ENCODE data around the gene MCC.
A peak's percentile ranks its signal among the peaks of the same experiment; 100 is the strongest.

The MCC gene

DNA sequence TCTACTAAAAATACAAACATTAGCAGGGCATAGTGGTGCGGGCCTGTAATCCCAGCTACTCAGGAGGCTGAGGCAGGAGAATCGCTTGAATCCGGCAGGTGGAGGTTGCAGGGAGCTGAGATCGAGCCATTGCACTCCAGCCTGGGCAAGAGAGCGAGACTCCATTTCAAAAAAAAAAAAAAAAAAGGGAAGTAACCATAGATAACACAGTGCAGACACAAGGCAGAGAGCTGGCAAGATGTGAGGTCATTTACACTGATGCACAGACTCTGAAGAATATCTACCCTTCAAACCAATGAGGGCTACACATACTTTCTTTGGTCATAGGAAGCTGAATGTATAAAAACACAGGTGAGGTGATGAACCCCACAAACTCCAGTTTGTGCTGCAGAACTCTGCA, 379.8 kb downstream of the MCC start:
- DNase-seq (ENCODE audit: low read depth), result no peak

- no peak for DNase-seq (ENCODE audit: low read depth)
Observed at GRCh38 chr5:113106821-113107220, 381.4 kb downstream of the MCC start.

DNA sequence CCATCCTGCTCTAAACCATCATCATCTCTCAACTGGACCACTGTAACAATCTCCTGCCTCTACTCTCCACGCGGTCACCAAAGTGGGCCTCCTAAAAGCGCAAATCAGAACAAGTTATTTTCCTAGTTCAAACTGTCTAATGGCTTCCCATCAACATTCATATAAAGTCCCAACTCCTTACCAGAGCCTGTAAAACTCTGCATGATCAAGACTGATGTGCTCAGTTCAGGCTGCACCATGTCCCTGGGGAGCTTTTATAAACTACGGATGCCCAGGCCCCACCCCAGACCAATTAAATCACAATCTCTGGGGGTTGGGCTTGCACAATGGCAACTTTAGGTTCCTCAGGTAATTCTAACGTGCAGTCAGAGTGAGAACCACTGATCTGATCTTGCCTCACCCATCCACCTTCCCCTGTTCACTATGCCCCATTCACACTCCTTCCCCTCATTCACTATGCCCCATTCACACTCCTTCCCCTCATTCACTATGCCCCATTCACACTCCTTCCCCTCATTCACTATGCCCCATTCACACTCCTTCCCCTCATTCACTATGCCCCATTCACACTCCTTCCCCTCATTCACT, 382.5 kb downstream of the MCC start:
- no peak for DNase-seq (ENCODE audit: low read depth)

DNA sequence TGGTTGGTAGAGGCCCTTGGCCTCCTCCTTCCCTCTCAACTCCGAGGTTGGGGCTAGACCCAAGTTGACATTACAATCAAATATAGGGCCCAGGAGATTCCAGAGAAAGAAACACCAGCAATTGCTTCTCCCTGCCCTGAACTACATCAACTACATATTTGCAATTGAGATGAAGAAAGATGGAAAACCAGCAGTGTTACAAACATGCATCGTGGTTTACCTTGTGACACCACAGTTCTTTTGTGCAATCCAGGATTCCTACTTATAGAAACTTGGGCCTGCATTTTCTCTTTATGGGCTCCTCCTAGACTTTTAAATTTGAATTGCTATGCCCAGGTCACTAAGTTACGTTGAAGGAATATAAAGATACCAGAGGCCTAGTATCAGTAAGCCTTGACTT, 384.9 kb downstream of the MCC start:
- DNase-seq (ENCODE audit: low read depth), result peak; percentile 59

- no peak for DNase-seq (ENCODE audit: low read depth)
Observed at GRCh38 chr5:113102121-113102531, 386.1 kb downstream of the MCC start.

DNA sequence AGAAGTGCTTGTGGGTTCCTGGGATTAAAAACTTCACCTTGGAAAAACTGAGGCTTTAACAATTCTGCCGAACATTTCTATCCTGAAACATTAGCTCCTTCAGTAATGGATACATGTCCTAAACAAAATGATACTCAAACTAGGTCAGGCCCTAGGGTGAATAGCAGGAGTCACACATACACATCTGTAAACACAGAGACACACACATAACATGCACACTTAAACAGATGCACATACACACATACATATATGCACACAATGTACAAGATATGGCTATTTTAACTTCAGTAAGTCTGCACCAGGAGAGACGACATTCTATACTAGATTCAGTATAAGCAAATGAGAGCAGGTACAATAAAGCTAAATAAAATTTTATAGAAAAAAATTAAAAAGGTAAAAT, 387.3 kb downstream of the MCC start:
- no peak for DNase-seq (ENCODE audit: low read depth)

- peak; percentile 63 for DNase-seq (ENCODE audit: low read depth)
Observed at GRCh38 chr5:113099822-113100221, 388.4 kb downstream of the MCC start.

GRCh38 chr5:113098378-113098777, 389.9 kb downstream of the MCC start:
- DNase-seq (ENCODE audit: low read depth), result no peak

GRCh38 chr5:113095831-113096230, 392.4 kb downstream of the MCC start:
- no peak for DNase-seq (ENCODE audit: low read depth)

- no peak for DNase-seq (ENCODE audit: low read depth)
Observed at GRCh38 chr5:113093558-113093957, 394.7 kb downstream of the MCC start.

DNA sequence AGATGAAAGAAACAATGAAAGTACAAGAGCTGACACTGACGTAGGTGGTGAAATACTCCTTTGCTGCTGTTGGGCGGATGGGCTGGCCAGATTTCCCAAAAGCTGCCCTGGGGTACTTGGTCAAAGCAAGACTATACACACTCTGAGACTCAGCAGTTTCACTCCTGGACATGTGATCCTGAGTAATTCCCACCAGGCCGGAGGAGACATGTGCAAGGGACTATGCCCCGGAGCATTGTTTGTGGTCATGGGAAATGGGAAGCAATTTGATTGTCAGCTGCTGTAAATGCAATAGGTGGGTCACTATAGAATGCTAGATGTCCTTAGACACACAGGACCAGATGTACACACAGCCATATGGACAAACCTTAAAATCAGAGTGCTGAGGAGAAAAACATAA, 395.6 kb downstream of the MCC start:
- DNase-seq (ENCODE audit: low read depth), result no peak

- peak; percentile 29 for DNase-seq (ENCODE audit: low read depth)
Observed at GRCh38 chr5:113091622-113092021, 396.6 kb downstream of the MCC start.

DNA sequence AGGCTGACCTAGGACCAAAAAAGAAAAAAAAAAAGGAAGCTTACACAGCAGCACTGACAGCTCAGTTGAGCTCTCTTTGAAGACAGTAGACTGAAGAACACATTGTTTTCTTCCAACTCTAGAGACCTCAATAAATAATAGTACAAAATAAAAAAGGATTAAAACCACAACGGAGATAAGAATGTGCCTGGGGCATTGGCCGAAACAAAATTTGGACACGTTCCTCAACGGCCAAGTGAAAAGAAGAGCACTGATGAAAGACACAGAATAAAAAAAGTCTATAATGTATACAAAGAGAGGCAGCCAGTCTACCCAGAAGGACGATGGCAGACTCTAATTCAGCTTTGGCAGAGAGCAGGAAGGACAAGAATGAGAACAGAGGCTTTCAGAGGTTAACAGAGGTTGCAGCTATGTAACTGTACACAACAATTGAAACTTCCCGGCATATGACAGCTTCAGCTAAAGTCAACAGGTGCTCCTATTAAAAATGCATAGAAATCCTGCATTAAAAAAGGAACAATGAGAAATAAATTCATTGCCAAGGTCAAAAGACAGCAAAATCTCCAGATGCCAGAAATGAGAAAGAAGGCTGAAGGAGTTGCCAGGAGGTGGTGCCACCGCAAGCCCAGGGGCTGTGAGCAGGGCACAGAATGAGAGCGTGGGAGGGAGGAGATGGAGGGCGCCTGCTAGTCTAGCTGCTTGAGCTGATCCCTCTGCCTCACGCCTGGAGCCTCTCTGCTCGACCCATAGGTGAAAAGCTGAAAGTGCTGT, 397.7 kb downstream of the MCC start:
- no peak for DNase-seq (ENCODE audit: low read depth)

DNA sequence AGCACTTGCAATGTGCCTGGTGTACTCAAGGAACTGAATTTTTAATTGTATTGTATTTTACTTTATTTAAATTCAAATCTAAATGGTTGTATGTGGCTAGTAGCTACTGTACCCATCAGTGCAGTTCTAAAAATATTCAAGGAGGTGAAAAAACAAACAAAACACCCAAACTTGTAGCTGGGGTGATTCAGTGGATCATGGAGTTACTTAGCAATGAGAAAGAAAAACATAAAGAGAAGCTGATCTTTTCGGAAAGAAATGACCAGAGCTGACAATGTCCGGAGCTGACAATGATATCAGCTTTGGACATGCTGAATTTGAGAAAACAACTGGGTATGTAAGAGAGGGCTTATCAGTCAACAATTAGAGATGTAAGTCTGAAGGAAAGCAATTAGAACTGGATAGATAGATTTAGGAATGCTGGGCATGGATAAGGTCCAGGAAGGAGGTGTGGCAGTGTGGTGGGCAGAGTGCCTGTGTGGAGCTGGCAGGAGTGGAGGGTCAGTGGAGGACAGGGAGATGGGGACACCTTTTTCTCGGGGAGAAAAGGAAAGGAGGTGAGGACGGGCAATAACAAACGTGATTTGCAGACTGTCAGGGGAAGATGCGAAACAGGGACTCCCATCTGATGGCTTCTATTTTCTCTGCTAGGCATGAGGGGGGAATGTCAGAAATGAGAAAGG, 398.5 kb downstream of the MCC start:
- no peak for DNase-seq (ENCODE audit: low read depth)

DNA sequence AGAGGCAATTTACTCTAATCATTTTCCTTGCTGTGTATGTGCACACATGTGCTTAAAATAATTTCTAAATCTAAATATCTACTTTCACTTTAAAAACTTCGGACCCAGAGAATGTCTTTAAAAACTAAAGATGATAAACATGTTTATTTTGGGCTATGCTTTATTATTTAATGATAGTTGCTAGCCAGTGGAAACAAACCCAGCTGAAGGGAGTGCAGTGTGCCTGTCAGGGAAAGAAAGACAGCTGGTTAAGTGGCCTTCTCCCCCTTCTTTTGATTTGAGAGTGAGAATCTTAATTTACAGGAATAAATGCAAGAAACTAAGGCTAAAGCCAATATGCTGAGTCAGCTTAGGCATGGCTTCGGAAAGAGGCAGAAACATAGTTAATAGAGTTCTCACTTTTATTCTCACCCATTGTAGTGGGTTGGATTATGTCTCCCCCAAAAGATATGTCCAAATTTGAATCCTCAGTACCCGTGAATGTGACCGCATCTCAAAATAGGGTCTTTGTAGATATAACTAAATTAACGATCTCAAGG, 400.2 kb downstream of the MCC start:
- DNase-seq (ENCODE audit: low read depth), result no peak

DNA sequence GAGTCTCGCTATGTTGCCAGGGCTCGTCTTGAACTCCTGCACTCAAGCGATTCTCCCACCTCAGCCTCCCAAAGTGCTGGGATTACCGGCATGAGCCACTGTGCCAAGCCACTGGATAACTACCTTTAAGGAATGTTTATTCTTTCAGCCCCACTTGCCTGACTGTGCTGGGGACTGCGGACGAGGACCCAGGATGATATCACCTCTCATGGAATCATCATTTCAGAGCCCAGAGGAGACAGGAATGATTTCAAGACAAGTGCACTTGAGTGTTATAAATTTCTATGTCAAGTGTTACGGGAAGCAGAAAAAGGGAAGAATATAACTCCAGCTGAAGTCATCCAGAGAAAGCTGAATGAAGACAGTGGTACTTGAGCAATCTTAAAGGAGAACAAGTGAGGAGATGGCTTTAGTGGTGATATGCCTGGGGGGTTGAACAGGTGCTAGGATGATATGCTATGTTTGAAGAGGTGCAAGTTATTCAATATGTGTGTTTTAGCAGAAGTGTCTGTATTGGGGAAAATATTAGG, 402.3 kb downstream of the MCC start:
- DNase-seq (ENCODE audit: low read depth), result no peak

GRCh38 chr5:113085084-113085414, 403.2 kb downstream of the MCC start:
- no peak for DNase-seq (ENCODE audit: low read depth)

- no peak for DNase-seq (ENCODE audit: low read depth)
Observed at GRCh38 chr5:113084402-113085083, 403.7 kb downstream of the MCC start.

GRCh38 chr5:113083481-113083880, 404.8 kb downstream of the MCC start:
- DNase-seq (ENCODE audit: low read depth), result no peak

DNA sequence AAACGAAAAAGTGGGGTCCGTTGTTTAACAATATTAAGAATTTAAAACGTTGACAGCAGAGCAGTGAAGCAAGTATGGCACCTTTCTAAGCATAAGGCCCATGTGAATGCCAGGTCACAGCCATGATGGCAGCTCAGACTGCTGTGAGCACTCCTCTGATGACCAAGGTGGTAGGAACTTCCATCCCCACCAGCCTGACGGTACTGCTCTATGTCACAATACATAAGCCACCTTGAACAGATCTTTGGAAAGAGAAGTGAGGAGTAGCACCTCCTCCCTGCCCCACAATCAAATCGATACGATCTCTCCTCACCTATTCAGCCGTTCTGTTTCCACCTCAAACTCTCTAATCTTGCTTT, 405.7 kb downstream of the MCC start:
- no peak for DNase-seq (ENCODE audit: low read depth)

DNA sequence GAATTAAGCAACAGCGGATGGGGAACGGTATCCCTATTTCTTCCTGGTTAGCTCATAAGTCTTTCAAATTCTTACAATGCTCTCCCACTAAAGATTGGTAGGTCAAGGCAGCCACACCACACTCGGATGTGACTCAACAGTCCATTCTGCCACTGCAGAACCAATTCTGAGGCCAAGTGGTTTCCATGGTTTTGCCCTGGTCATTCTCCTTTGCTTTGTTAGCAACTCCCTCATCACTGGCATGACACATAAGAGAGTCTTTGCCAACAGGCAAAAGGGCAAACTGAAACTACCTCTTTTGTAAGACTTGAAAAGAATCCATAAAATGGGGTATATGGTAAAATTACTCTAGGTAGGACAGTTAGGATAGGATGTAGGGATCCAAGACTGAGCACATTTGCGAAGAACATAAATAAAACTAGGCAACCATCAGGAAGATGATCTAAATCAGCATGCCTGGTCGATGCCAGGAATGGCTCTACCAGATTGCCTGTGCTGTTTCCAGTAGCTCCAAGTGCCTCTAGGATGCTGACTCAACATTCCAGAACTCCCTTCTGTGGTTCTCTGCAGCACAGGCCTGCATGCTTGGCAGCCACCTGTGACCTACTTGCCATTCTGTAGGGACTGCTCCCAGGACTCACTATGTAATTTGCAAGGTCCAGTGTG, 406.2 kb downstream of the MCC start:
- peak; percentile 76 for DNase-seq (ENCODE audit: low read depth)
